Retinal pigment epithelial cell (primary cell): ENCODE measurements around the gene ZFP62.

Experiments
- DNase-seq: peaks from one replicate; pipeline ENCODE4 v3.0.0-alpha.2; 2010; ENCODE audit warnings: low read depth
- H3K4me3 ChIP-seq: 2 replicates; pipeline ENCODE4 v1.5.1; 2011; ENCODE audit warnings: mild to moderate bottlenecking, low read length, control low read depth, moderate library complexity
- CTCF ChIP-seq: conservative IDR thresholded peaks from 2 replicates; pipeline ENCODE4 v1.5.1; 2011; ENCODE audit warnings: low read depth, low read length, control low read depth, inconsistent platforms

ZFP62 gene

GRCh38 chr5:180815293-180815917 is 45.7 kb downstream of the ZFP62 start:
- TF ChIP-seq CTCF = no peak
- no peak overlapping the region for H3K4me3 ChIP-seq
- no peak for DNase-seq

GRCh38 chr5:180813420-180813819 is 47.7 kb downstream of the ZFP62 start:
- DNase-seq = no peak
- H3K4me3 ChIP-seq = no peak overlapping the region

GRCh38 chr5:180811623-180812124 is 49.4 kb downstream of the ZFP62 start:
- no peak for TF ChIP-seq CTCF
- DNase-seq = no peak
- no peak overlapping the region for H3K4me3 ChIP-seq

More at GRCh38 chr5:180813420-180813819, 47.7 kb downstream of the ZFP62 start:
- TF ChIP-seq CTCF = peak; percentile 10

GRCh38 chr5:180810959-180811622 is 50.0 kb downstream of the ZFP62 start:
- no peak for DNase-seq
- H3K4me3 ChIP-seq = peak overlapping the region; percentile 85
- TF ChIP-seq CTCF = no peak

GRCh38 chr5:180810210-180810958 is 50.7 kb downstream of the ZFP62 start:
- peak; percentile 71 for DNase-seq
- peak overlapping the region; percentile 85 for H3K4me3 ChIP-seq
- TF ChIP-seq CTCF = no peak

GRCh38 chr5:180809403-180810209 is 51.5 kb downstream of the ZFP62 start:
- peak; percentile 73 for DNase-seq
- TF ChIP-seq CTCF = no peak
- peak overlapping the region; percentile 85 for H3K4me3 ChIP-seq
